Endodermal cell (in vitro differentiated cells): Measurements from ENCODE around the gene AUTS2. TPM values are rescaled to one million over a fixed set of nuclear protein-coding genes. Genes with fewer than 3 reads are reported as not detected.

Experiments
- DNase-seq: peaks from one replicate; pipeline ENCODE4 v3.0.0-alpha.2; 2017
- H3K27ac ChIP-seq: 2 replicates; pipeline ENCODE4 v1.5.1; 2013; ENCODE audit warnings: mild to moderate bottlenecking, low read depth, low read length, moderate library complexity
- H3K27me3 ChIP-seq: 2 replicates; pipeline ENCODE4 v1.6.1; 2013; ENCODE audit warnings: mild to moderate bottlenecking, low read length, moderate library complexity; ENCODE audit not compliant: insufficient read depth, control insufficient read depth, poor library complexity, severe bottlenecking
- H3K36me3 ChIP-seq: 2 replicates; pipeline ENCODE4 v1.7.0; 2013; ENCODE audit warnings: mild to moderate bottlenecking, low read length, moderate library complexity; ENCODE audit not compliant: control insufficient read depth, insufficient read depth
- H3K4me1 ChIP-seq: one replicate; pipeline ENCODE4 v1.7.0; 2013; ENCODE audit warnings: low read length; ENCODE audit not compliant: control insufficient read depth, insufficient read depth
- H3K4me3 ChIP-seq: 2 replicates; pipeline ENCODE4 v1.5.1; 2013; ENCODE audit warnings: mild to moderate bottlenecking, low read length, moderate library complexity
- H3K9ac ChIP-seq: 2 replicates; pipeline ENCODE4 v1.6.1; 2013; ENCODE audit warnings: mild to moderate bottlenecking, low read length, moderate library complexity; ENCODE audit not compliant: poor library complexity, severe bottlenecking; ENCODE audit errors: extremely low read depth
- H3K9me3 ChIP-seq: 2 replicates; pipeline ENCODE4 v1.6.1; 2013; ENCODE audit warnings: mild to moderate bottlenecking, low read length, moderate library complexity; ENCODE audit not compliant: control insufficient read depth
- H3K27ac Mint-ChIP-seq: 2 replicates; pipeline ENCODE4 v1.8.0; 2020; ENCODE audit warnings: mixed read lengths
- H3K27me3 Mint-ChIP-seq: 2 replicates; pipeline ENCODE4 v1.8.0; 2021; ENCODE audit warnings: mild to moderate bottlenecking, mixed read lengths; ENCODE audit not compliant: insufficient read depth
- H3K36me3 Mint-ChIP-seq: 2 replicates; pipeline ENCODE4 v1.8.0; 2020; ENCODE audit warnings: low read depth, mixed read lengths
- H3K4me1 Mint-ChIP-seq: 2 replicates; pipeline ENCODE4 v1.8.0; 2020; ENCODE audit warnings: mixed read lengths
- H3K4me3 Mint-ChIP-seq: 2 replicates; pipeline ENCODE4 v1.8.0; 2020; ENCODE audit warnings: mild to moderate bottlenecking, moderate library complexity, mixed read lengths
- H3K9me3 Mint-ChIP-seq: 2 replicates; pipeline ENCODE4 v1.8.0; 2020; ENCODE audit warnings: mild to moderate bottlenecking, mixed read lengths
- WGBS, 2 experiments: methylation state at CpG; one replicate each; pipeline versions ENCODE4 v1.1.5 to v1.1.7; 2013; ENCODE audit warnings: missing lambda C conversion rate in 2 of 2, mixed read lengths in 1 of 2; ENCODE audit not compliant: insufficient coverage in 1 of 2, insufficient read length in 1 of 2; 5-methylcytosine and 5-hydroxymethylcytosine counted together
- total RNA-seq, 2 donors: library from RNA; stranded (reverse); fragmentation: NEBNext Ultra II Directional in 1 of 2; extraction: Animal tissue kit (Norgen Biotek cat#: 25700) in 1 of 2; gene quantifications; 2 replicates in 1 of 2; 3 replicates in 1 of 2; pipeline ENCODE4 v1.2.1, GENCODE V29; 2021
- TF ChIP-seq, protein P1 (sequence below): fragments of 200-600 bp; sonication (generic); conservative IDR thresholded peaks from 2 replicates; pipeline ENCODE4 v1.5.0; 2021; ENCODE audit warnings: antibody characterized with exemption, mild to moderate bottlenecking

The AUTS2 gene
- total RNA-seq, 2 donors from 2014 or later = 76.8 to 106 TPM

DNA sequence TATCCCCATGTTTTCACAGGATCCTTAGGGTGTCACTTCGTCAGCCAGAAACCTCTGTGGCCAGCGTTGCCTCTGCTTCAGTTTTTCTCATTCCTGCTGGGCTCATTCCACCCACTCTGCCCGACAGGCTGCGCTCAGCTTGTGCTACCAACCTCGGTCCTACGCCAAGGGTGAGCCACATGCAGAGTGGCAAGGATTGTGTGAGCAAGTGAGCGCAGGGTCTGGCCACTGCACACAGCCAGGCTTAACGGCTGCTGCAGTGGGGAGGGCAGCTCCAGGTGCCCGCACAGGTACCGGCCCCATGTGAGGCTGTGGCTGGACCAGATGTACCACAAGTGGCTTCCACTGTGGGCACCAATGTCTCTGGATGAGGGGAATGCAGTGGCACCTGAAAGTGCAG is 329.2 kb downstream of the AUTS2 start:
- TF ChIP-seq, protein P1, sequence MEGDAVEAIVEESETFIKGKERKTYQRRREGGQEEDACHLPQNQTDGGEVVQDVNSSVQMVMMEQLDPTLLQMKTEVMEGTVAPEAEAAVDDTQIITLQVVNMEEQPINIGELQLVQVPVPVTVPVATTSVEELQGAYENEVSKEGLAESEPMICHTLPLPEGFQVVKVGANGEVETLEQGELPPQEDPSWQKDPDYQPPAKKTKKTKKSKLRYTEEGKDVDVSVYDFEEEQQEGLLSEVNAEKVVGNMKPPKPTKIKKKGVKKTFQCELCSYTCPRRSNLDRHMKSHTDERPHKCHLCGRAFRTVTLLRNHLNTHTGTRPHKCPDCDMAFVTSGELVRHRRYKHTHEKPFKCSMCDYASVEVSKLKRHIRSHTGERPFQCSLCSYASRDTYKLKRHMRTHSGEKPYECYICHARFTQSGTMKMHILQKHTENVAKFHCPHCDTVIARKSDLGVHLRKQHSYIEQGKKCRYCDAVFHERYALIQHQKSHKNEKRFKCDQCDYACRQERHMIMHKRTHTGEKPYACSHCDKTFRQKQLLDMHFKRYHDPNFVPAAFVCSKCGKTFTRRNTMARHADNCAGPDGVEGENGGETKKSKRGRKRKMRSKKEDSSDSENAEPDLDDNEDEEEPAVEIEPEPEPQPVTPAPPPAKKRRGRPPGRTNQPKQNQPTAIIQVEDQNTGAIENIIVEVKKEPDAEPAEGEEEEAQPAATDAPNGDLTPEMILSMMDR = no peak

DNA sequence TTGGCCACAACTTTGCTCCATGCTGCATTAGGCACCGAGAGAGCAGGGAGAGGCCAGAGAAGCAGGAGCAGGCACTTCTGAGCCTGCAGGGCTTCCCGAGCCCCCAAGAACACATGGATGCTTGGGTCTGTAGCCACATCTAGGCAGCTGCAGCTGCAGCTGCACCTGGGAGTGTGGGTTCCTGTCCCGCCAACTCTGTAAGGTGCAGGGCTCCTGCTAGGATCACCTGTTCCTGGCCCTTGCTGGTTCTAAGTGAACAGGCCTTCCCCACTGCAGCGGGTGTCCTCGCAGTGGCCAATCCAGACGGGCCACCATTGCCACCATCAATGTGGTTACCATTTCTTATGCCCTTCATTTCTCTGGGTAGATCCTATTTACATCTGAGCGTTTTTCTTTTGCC is 330.3 kb downstream of the AUTS2 start:
- H3K4me3 Mint-ChIP-seq = no peak overlapping the region
- DNase-seq = no peak
- TF ChIP-seq, protein P1 = no peak
- 94% methylated on average over 6 to 7 of the region's 7 CpGs for WGBS, 2 experiments
- no peak overlapping the region for H3K27ac Mint-ChIP-seq
- H3K4me1 ChIP-seq = peaks cover 8% of the 10 kb centered on the region
- peaks cover 10% of the 10 kb centered on the region for H3K36me3 ChIP-seq
- H3K27ac ChIP-seq = no peak overlapping the region
- H3K9ac ChIP-seq = no peak overlapping the region
- peaks cover 2% of the 10 kb centered on the region for H3K36me3 Mint-ChIP-seq
- no peaks in the 10 kb centered on the region for H3K9me3 Mint-ChIP-seq
- H3K9me3 ChIP-seq = peaks cover 10% of the 10 kb centered on the region
- no peak overlapping the region for H3K4me3 ChIP-seq
- no peaks in the 10 kb centered on the region for H3K4me1 Mint-ChIP-seq
- no peaks in the 10 kb centered on the region for H3K27me3 Mint-ChIP-seq
- H3K27me3 ChIP-seq = no peaks in the 10 kb centered on the region

More for the DNA sequence above, 329.2 kb downstream of the AUTS2 start:
- Histone ChIP-seq H3K27me3 (no peaks in the 10 kb centered on the region), H3K9me3 (peaks cover 10% of the 10 kb centered on the region), H3K4me1 (peaks cover 8% of the 10 kb centered on the region), H3K9ac (no peak overlapping the region), H3K27ac (no peak overlapping the region), H3K36me3 (peaks cover 10% of the 10 kb centered on the region), H3K4me3 (no peak overlapping the region)
- H3K4me3 Mint-ChIP-seq = no peak overlapping the region
- no peak for DNase-seq
- H3K9me3 Mint-ChIP-seq = no peaks in the 10 kb centered on the region
- H3K27ac Mint-ChIP-seq = no peak overlapping the region
- H3K4me1 Mint-ChIP-seq = peaks cover 2% of the 10 kb centered on the region
- WGBS, 2 experiments = 94 to 99% methylated on average over 9 to 10 of the region's 10 CpGs
- H3K36me3 Mint-ChIP-seq = peaks cover 2% of the 10 kb centered on the region
- H3K27me3 Mint-ChIP-seq = no peaks in the 10 kb centered on the region

- peaks cover 2% of the 10 kb centered on the region for H3K36me3 Mint-ChIP-seq
- 92 to 100% methylated on average over 1 to 2 of the region's 2 CpGs for WGBS, 2 experiments
- Histone ChIP-seq H3K27ac (no peak overlapping the region), H3K36me3 (peaks cover 10% of the 10 kb centered on the region), H3K27me3 (no peaks in the 10 kb centered on the region), H3K9me3 (peaks cover 10% of the 10 kb centered on the region), H3K4me1 (peaks cover 8% of the 10 kb centered on the region), H3K4me3 (no peak overlapping the region), H3K9ac (no peak overlapping the region)
- H3K27ac Mint-ChIP-seq = no peak overlapping the region
- TF ChIP-seq, protein P1 = no peak
- no peak for DNase-seq
- no peaks in the 10 kb centered on the region for H3K4me1 Mint-ChIP-seq
- H3K9me3 Mint-ChIP-seq = no peaks in the 10 kb centered on the region
- no peak overlapping the region for H3K4me3 Mint-ChIP-seq
- no peaks in the 10 kb centered on the region for H3K27me3 Mint-ChIP-seq
These were observed 331.3 kb downstream of the AUTS2 start for GRCh38 chr7:69929622-69930021.
